Stimulated activated CD4-positive, alpha-beta T cell treated with anti-CD3 and anti-CD28 coated beads, Interleukin-12 subunit alpha, Interleukin-12 subunit beta, amount 100 ng/mL, for 4 hours (primary cell): ENCODE data around the gene SYP.
A peak's percentile ranks its signal among the peaks of the same experiment; 100 is the strongest.
"Not testable (repeated sequence)": the region's sequence is repeated elsewhere in the genome, so short reads cannot be mapped to it uniquely, and the experiment has no call there.

ENCODE experiments used
- DNase-seq: peaks from one replicate; pipeline ENCODE4 v3.0.0-alpha.2; 2020

Gene SYP

DNA sequence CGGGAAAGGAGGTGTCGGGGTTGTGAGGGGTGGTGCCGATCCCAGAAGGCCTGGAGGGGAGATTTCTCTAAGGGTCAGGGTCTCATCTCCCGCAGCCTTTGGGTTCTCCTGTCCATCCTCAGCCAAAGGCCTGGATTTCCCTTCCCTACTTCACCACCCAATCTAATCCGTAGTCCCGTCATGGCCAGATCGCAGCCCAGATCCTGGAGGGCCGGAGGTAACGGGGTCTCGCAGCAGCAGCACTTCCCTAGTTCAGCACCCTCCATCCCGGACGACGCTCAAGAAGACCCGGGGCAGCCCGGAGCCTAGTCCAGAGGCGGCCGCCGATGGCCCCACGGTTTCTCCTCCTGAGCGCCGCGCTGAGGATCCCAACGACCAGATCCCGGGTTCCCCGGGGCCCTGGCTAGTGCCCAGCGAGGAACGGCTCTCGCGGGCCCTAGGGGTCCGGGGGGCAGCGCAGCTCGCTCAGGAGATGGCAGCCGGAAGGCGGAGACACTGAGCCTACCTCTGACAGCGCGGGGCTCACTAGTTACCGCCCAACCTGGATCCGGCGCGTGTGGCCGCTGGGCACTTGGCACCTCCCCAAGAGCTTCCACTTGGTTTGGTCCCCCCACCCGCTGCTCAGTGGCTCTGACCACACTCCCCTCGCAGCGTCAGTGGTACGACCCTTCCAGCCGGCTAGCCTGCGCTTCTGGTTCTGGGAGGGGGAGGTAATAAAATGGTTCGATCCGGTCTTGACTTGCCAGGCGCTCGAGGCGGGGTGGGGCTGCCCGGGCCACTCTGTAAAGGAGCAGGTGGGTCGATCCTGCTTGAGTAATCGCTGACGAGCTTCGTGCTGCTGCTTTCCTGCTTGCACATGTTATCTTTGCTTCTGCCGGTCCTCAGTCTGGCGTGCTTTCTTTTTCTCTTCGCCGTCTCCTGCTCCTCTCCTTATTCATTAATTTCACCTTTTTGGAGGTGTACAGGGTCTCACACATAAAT is 33.8 kb downstream of the SYP start:
- peak; percentile 53 for DNase-seq

GRCh38 chrX:49164589-49165360 is 35.2 kb downstream of the SYP start:
- DNase-seq, result no peak

GRCh38 chrX:49163555-49164419 is 36.2 kb downstream of the SYP start:
- DNase-seq, result peak; percentile 72

DNA sequence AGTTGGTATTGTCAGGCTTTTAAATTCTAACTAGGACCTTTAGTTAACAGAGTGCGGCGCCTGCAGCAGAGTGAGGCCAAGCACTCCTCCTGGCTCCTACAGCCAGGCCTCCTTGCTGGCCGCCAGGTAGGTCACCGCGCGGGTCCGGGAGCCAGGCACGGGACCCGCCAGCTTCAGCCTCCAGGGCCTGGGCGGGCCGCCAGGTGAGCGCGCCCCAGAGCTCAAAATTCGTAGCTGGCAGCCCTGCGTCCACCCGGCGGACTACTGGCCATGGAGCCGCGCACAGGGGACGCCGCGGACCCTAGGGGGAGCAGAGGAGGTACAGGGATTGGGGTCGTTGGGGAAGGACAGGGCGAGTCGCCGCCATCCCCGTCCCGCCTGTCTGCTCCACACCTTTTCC is 37.4 kb downstream of the SYP start, which contains the start of gene MAGIX:
Gene MAGIX (plus strand): TSS at position 139 of the 400 bp plus-strand sequence. CDS start 132 bp downstream, at position 271.
- DNase-seq, result no peak

- DNase-seq, result no peak
Measured at GRCh38 chrX:49161632-49162031, 38.4 kb downstream of the SYP start.

DNA sequence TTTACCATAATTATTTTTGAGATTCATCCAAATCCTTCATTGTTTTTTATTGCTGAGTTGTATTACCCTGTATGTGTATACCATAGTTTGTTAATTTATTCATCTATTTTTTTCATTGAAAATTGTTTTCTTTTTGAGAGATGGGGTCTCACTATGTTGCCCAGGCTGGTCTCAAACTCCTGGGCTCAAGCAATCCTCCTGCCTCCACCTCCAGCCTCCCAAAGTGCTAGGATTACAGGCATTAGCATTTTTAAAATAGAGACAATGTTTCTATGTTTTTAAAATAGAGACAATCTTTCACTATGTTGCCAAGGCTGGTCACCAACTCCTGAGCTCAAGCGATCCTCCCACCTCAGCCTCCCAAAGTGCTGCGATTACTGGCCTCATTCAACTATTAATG is 39.1 kb downstream of the SYP start:
- no peak for DNase-seq

DNA sequence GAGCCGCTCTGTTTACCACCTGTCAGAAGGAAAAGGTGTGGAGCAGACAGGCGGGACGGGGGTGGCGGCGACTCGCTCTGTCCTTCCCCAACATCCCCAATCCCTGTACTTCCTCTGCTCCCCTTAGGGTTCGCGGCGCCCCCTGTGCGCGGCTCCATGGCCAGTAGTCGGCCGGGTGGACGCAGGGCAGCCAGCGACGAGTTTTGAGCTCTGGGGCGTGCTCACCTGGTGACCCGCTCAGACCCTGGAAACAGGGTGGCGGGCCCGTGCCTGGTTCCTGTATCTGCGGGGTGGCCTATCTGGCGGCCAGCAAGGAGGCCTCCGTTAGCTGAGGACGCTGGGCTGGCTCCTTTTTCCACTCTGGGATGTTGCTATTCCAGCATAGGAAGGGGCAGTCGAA is 42.8 kb downstream of the SYP start:
- DNase-seq, result no peak

DNA sequence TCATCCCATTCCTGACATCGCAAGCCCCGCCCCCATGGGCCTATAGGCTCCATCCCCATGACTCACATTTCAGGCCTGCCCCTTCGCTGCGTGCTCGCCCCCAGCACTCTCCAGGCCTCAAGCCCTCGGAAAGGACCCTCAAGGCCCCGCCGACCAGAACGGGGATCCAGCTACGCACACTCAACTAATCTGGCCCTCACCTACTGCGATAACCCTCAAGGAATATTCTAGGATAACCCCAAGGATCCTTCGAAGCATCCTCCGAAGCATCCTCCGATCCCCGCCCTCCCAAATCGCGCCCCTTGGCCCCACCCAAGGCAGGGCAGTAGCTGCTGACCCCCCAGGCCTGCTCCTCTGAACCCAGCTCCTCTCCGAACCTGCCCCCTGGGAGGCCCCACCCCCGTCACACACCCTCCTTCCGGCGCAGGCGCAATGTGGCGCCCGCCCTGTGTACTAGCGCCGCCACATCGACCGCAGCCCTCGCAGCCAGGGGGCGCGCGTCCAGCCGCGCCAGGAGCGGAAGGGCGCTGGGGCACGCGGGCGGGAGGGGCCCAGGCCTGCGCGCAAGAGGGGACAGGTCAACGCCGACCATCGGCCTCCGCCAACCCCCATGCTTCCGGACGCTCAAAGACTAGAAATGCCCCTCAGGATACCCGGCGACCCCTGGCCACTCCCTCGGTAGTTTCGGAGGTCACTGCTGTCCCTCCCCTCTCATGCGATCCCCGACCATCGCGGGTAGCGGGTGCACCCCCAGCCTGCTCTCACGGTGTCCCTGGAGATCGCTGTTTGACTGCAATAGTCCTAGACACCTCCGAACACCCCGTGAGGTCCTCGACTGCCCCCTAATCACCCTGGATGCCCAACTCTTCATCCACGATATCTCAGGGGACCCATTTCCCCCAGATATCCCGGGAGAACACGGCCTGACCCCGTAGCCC is 43.8 kb downstream of the SYP start:
- peak; percentile 80 for DNase-seq

GRCh38 chrX:49155243-49155899 is 44.6 kb downstream of the SYP start:
- DNase-seq, result no peak

GRCh38 chrX:49153467-49153866 is 46.5 kb downstream of the SYP start:
- no peak for DNase-seq

DNA sequence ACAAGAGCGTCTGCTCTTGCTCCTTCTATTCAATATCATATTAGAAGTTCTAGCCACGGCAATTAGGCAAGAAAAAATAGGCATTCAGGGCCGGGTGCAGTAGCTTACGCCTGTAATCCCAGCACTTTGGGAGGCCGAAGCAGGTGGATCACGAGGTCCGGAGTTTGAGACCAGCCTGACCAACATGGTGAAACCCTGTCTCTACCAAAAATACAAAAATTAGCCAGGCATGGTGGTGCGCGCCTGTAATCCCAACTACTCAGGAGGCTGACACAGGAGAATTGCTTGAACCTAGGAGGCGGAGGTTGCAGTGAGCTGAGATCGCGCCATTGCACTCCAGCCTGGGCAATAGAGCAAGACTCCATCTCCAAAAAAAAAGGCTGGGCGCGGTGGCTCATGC is 50.7 kb downstream of the SYP start:
- DNase-seq, result not testable (repeated sequence)

- DNase-seq, result not testable (repeated sequence)
Measured at GRCh38 chrX:49148390-49149100, 51.4 kb downstream of the SYP start.

DNA sequence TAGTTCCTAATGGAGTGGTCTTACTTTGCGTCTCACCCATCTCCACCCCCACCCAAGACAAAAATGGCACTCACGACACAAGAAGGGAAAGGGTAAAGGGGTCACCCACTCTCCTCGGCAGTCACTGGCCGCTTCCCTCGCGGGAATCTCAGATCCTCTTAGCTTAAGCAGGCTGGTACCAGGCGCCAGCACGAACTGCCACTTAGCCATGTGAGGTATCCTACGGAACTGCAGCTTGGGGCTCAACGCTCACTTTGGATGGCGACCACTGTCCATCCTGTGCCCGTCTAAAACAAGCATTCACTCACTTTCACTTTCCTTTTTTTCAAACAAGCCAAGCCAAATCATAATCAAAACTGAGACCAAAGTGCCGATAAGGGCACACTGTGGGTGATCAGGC is 52.1 kb downstream of the SYP start:
- no peak for DNase-seq

DNA sequence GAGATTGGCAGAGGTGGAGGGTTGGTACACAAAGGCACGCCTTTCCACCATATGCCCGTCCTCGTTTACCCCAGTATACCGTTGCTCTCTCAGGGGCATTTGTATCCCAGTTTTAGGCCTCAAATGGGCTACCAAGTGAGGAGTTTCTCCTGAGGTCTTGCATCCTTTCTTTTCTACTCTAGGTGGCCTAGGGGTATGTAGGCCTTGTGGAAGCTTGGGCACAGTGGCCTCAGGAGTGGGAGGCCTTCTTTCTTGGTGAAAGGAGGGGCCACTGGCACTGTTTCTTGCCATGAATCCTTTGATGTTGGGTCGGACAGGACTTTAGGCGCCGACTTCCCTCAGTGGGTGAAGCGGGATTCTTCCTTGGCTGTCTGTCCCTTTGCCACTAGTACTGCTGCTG is 52.7 kb downstream of the SYP start:
- no peak for DNase-seq

GRCh38 chrX:49143154-49143553 is 56.8 kb downstream of the SYP start:
- not testable (repeated sequence) for DNase-seq

- DNase-seq, result not testable (repeated sequence)
Measured at GRCh38 chrX:49142264-49142663, 57.7 kb downstream of the SYP start.

DNA sequence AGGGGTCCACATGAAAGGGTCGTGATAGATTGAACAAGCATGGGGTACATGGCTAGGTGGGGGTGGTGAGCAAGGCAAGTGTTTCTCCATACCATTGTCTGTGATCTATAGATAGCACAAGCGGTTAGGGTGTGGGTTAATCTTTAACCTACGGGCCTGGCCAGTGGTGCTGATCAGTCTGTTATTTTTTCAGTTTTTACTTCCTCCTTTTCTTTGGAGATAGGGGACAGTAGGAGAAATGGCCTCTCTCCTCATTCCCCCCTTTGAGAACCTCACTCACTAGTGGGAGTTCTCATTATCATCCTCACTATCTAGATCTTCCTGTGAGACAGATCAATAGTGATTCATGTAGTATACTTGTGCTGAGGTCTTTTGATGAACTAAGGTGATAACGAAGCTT is 60.3 kb downstream of the SYP start:
- DNase-seq, result no peak
